HepG2 (cell line): ENCODE data around the gene FBF1. TPM values are rescaled to one million over a fixed set of nuclear protein-coding genes. Genes with fewer than 3 reads are reported as not detected.
A peak's percentile ranks its signal among the peaks of the same experiment; 100 is the strongest.

Source experiments
- ATAC-seq: fragments of 200-7000 bp; cut with Tn5 transposase; 3 replicates; pipeline ENCODE4 v1.9.1; 2020; ENCODE audit warnings: mild to moderate bottlenecking, moderate library complexity
- BruUV-seq: library from RNA; stranded (reverse); fragments of 400-500 nt; replicated peaks from 2 replicates; lab custom pipeline; 2021; lab: Mats Ljungman, UMichigan
- CTCF ChIA-PET: fragments of 300-600 bp; formaldehyde crosslinking; extraction: SDS; loops from one replicate; lab custom pipeline; 2021; ENCODE audit warnings: low total read pairs, inconsistent platforms, low intra/inter-chr PET ratio; lab: Yijun Ruan, JAX
- POLR2A ChIA-PET: fragments of 350-600 bp; sonication (Branson Sonifier 250); formaldehyde crosslinking; loops from one replicate; lab custom pipeline; 2020; ENCODE audit warnings: antibody characterized with exemption, inconsistent platforms; lab: Yijun Ruan, JAX
- DNase-seq: peaks from one replicate; pipeline ENCODE4 v3.0.0-alpha.2; 2015; ENCODE audit warnings: low spot score
- FAIRE-seq: peaks from 3 replicates; lab custom pipeline; 2011; peaks lifted over from hg19 to GRCh38; lab: Jason Lieb, UNC
- H2AFZ ChIP-seq: one replicate; pipeline ENCODE4 v1.6.1; 2011; ENCODE audit warnings: low read length, inconsistent platforms
- H3K27ac ChIP-seq: fragments of 300-600 bp; 3 replicates; pipeline ENCODE4 v1.8.0; 2011; ENCODE audit warnings: mixed run types, mild to moderate bottlenecking, mixed read lengths, low read length, inconsistent platforms; ENCODE audit not compliant: insufficient read depth; ENCODE audit errors: extremely low read length
- H3K27me3 ChIP-seq, 2 experiments: fragments of 200-600 bp in 1 of 2; 2 replicates in 1 of 2; 3 replicates in 1 of 2; pipeline versions ENCODE4 v1.6.0 to v1.8.0; 2011; ENCODE audit warnings: low read length in 2 of 2, mild to moderate bottlenecking in 2 of 2, moderate library complexity in 2 of 2, inconsistent platforms in 1 of 2; ENCODE audit not compliant: insufficient read depth in 2 of 2, control insufficient read depth in 1 of 2
- H3K36me3 ChIP-seq, 2 experiments: fragments of 200-600 bp in 1 of 2; replicated peaks in 1 of 2; 2 replicates in 1 of 2; 3 replicates in 1 of 2; pipeline versions ENCODE4 v1.5.1 to v1.8.0; 2011; ENCODE audit warnings: low read length in 2 of 2, inconsistent platforms in 1 of 2; ENCODE audit not compliant: insufficient read depth in 2 of 2, control insufficient read depth in 1 of 2
- H3K4me1 ChIP-seq: 2 replicates; pipeline ENCODE4 v1.5.1; 2012; ENCODE audit warnings: low read length, inconsistent platforms; ENCODE audit not compliant: insufficient read depth
- H3K4me2 ChIP-seq: 2 replicates; pipeline ENCODE4 v1.6.0; 2011; ENCODE audit warnings: low read depth, low read length, inconsistent platforms
- H3K4me3 ChIP-seq, 3 experiments: fragments of 200-600 bp in 1 of 3; sonication (generic), shearing (Covaris generic) in 1 of 3; replicated peaks in 1 of 3; 2 replicates each; pipeline ENCODE4 v1.5.1; 2011 to 2016; ENCODE audit warnings: low read length in 3 of 3, inconsistent platforms in 2 of 3, low read depth in 2 of 3, mild to moderate bottlenecking in 2 of 3, control low read depth in 1 of 3, mixed read lengths in 1 of 3; ENCODE audit not compliant: insufficient read depth in 1 of 3
- H3K79me2 ChIP-seq: one replicate; pipeline ENCODE4 v1.6.1; 2011; ENCODE audit warnings: low read length, inconsistent platforms; ENCODE audit not compliant: insufficient read depth
- H3K9ac ChIP-seq: 2 replicates; pipeline ENCODE4 v1.6.0; 2011; ENCODE audit warnings: mild to moderate bottlenecking, low read depth, low read length, inconsistent platforms; ENCODE audit not compliant: insufficient read depth
- H3K9me3 ChIP-seq: 2 replicates; pipeline ENCODE4 v1.5.1; 2012; ENCODE audit warnings: mild to moderate bottlenecking, low read length
- H4K20me1 ChIP-seq: 2 replicates; pipeline ENCODE4 v1.6.0; 2011; ENCODE audit warnings: inconsistent platforms, mild to moderate bottlenecking, low read length, moderate library complexity; ENCODE audit not compliant: insufficient read depth
- ARID2 ChIP-seq: sonication (generic); formaldehyde crosslinking; IDR thresholded peaks from 2 replicates; pipeline ENCODE4 v1.8.1; 2022; ENCODE audit warnings: mild to moderate bottlenecking, missing genetic modification reagents, borderline replicate concordance
- ATAD3A ChIP-seq: sonication (generic); formaldehyde crosslinking; IDR thresholded peaks from 2 replicates; pipeline ENCODE4 v1.4.0; 2020; ENCODE audit warnings: missing genetic modification reagents
- ATF7-NPFF ChIP-seq: sonication (generic); formaldehyde crosslinking; IDR thresholded peaks from 2 replicates; pipeline ENCODE4 v1.8.1; 2023; ENCODE audit warnings: mild to moderate bottlenecking, low read depth, missing genetic modification reagents, moderate library complexity
- HES4 ChIP-seq: sonication (generic); formaldehyde crosslinking; IDR thresholded peaks from 2 replicates; pipeline ENCODE4 v1.9.0; 2021; ENCODE audit warnings: mild to moderate bottlenecking, missing genetic modification reagents, borderline replicate concordance
- SNAI1 ChIP-seq: sonication (generic); formaldehyde crosslinking; IDR thresholded peaks from 2 replicates; pipeline ENCODE4 v1.5.0; 2020; ENCODE audit warnings: mild to moderate bottlenecking, missing genetic modification reagents, borderline replicate concordance
- ZBTB38 ChIP-seq: sonication (generic); formaldehyde crosslinking; IDR thresholded peaks from 2 replicates; pipeline ENCODE4 v1.5.1; 2020; ENCODE audit warnings: mild to moderate bottlenecking, missing genetic modification reagents
- ZKSCAN1 ChIP-seq: fragments of 150-350 bp; IDR thresholded peaks from 2 replicates; pipeline ENCODE4 v1.6.1; 2014; ENCODE audit warnings: low read length
- ZNF496 ChIP-seq: sonication (generic); formaldehyde crosslinking; IDR thresholded peaks from 2 replicates; pipeline ENCODE4 v1.8.1; 2023; ENCODE audit warnings: mild to moderate bottlenecking, moderate library complexity, missing genetic modification reagents; ENCODE audit not compliant: insufficient replicate concordance
- WGBS: methylation state at CpG from one replicate; pipeline ENCODE4 v1.1.6; 2017; ENCODE audit warnings: low lambda C conversion rate; 5-methylcytosine and 5-hydroxymethylcytosine counted together
- in situ Hi-C: cut with HindIII; loops from 2 replicates; pipeline ENCODE4 v1.10.0; 2017; ENCODE audit warnings: low pct_unique_long_range_greater_than_20kb; ENCODE audit not compliant: extremely low pct_ligation_motif_present
- intact Hi-C: fragments of 100-400 bp; cut with micrococcal nuclease; formaldehyde crosslinking; loops from one replicate; pipeline ENCODE4 v1.10.0; 2022; ENCODE audit not compliant: unreplicated experiment
- polyA plus RNA-seq, 8 experiments: library from polyadenylated mRNA; depleted of rRNA in 3 of 8; stranded (reverse) in 7 of 8; unstranded in 1 of 8; fragments of >200 nt; fragmentation: Illumina TruSeq in 4 of 8; extraction: Trizol in 4 of 8; gene quantifications; 2 replicates each; pipeline versions ENCODE4 v1.2.1 to v1.2.3, GENCODE V29; 2011 to 2016; ENCODE audit warnings: low read depth in 4 of 8, missing spikeins in 1 of 8, mixed read lengths in 1 of 8; ENCODE audit not compliant: insufficient read depth in 1 of 8
- total RNA-seq, 5 experiments: library from RNA; depleted of rRNA; stranded (reverse); fragments of >200 nt; fragmentation: Illumina TruSeq; extraction: Trizol; gene quantifications; 2 replicates each; pipeline ENCODE4 v1.2.3, GENCODE V29; 2016; ENCODE audit warnings: low read depth in 1 of 5
- TF ChIP-seq, protein P1 (sequence below): sonication (generic); formaldehyde crosslinking; IDR thresholded peaks from 2 replicates; pipeline ENCODE4 v1.4.0; 2020; ENCODE audit warnings: mild to moderate bottlenecking, low read depth, missing genetic modification reagents
- TF ChIP-seq, protein P2 (sequence below): sonication (generic); formaldehyde crosslinking; IDR thresholded peaks from 2 replicates; pipeline ENCODE4 v1.5.0; 2020; ENCODE audit warnings: missing genetic modification reagents
- TF ChIP-seq, protein P3 (sequence below): sonication (generic); formaldehyde crosslinking; IDR thresholded peaks from 2 replicates; pipeline ENCODE4 v1.4.0; 2020; ENCODE audit warnings: missing genetic modification reagents

Gene FBF1
- total and polyA plus RNA-seq, 2 of the 13 experiments (the other 11 are each of a cell fraction or from before 2014, with no cell fraction given): 2.4 to 8.1 TPM

DNA sequence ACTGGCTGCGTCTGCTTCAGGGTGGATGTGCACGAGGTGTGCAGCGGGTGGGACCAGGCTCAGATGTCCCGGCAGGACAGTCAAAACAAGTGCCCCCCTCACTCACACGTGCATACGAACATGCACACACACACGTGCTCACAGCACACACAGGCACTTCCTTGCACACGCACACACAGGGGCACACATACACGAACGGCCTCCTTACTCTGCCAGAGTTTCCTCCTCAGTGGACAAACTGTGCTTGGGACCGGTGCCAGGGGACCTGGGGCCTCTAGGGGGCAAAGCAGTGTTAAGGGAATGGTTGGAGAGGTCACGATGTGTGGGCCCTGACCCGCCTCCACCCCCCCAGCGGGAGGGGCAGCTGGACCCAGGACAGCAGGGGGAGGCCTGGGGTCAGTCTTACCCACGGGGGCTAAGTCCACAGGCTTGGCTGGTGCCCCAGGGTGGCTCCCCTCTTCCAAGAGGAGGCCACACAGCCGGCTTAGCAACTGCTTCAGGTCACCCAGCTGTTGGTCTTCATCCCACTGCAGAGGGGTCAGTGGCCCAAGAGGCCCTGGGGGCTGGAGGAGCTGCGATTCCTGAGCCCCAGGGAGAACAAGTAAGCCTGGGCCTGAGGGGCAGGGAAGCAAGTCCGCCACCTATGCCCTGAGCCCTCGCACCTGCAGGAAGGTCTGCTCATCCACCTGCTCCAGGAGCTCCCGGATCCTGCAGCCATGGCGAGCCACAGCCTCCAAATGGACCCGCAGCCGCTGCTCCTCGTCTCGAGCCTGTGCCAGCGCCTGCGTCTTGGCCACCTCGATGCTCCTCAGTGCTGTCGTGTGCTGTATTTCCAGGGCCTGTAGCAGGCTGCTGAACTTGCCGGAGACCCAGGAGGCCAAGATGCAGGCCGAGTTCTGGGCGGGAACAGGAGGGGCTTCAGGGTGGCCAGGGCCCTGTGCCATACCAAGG is 49.0 kb downstream of the FBF1 start:
- BruUV-seq: no TSS peak
- CTCF ChIA-PET: interaction anchor here (1.5 kb wide), 1 partner anchor 15 kb away, joined by 4 read pairs; no protein-coding TSS in a partner anchor
- FAIRE-seq: peak; percentile 57
- ATAC-seq: peak; percentile 21
- Histone ChIP-seq H3K9ac (peak overlapping the region; percentile 71), H3K4me3 (peak overlapping the region; percentile 26 to 83 (median 51); a peak in 5 of 6 replicates), H3K36me3 (no peaks in the 10 kb centered on the region), H3K27me3 (no peaks in the 10 kb centered on the region), H3K27ac (peak overlapping the region; percentile 64), H3K79me2 (peaks cover 10% of the 10 kb centered on the region), H2AFZ (no peak overlapping the region), H4K20me1 (no peaks in the 10 kb centered on the region), H3K9me3 (no peaks in the 10 kb centered on the region), H3K4me1 (peaks cover 61% of the 10 kb centered on the region), H3K4me2 (peak overlapping the region; percentile 91)
- WGBS: 13% methylated on average over 20 of the region's 32 CpGs
- POLR2A ChIA-PET: interaction anchor here (0.9 to 12.9 kb wide), 13 partner anchors 9 to 493 kb away, joined by 3 to 423 read pairs (median 14); partner anchors contain the start of genes MRPL38, SPHK1, TRIM47 and UNC13D
- intact Hi-C loops (loop anchor here (1.0 to 5.0 kb wide), 2 partner anchors 16 to 35 kb away; partner anchors contain the start of gene WBP2), in situ Hi-C loops (no loop called here)
- peak; percentile 66 for DNase-seq
- TF ChIP-seq ATF7-NPFF (CRISPR knock-in tag) (peak; percentile 36; the same call in 1 of the 2 replicates), ZBTB38 (CRISPR knock-in tag) (peak; percentile 92), ZNF496 (CRISPR knock-in tag) (no peak), ATAD3A (CRISPR knock-in tag) (no peak), ZKSCAN1 (no peak), HES4 (CRISPR knock-in tag) (no peak; the same call in 1 of the 2 replicates), SNAI1 (CRISPR knock-in tag) (0 out of 2 replicates have a peak, but pooled peaks have one; percentile 71), ARID2 (CRISPR knock-in tag) (peak; percentile 94; the same call in 1 of the 2 replicates)
- TF ChIP-seq, protein P1, sequence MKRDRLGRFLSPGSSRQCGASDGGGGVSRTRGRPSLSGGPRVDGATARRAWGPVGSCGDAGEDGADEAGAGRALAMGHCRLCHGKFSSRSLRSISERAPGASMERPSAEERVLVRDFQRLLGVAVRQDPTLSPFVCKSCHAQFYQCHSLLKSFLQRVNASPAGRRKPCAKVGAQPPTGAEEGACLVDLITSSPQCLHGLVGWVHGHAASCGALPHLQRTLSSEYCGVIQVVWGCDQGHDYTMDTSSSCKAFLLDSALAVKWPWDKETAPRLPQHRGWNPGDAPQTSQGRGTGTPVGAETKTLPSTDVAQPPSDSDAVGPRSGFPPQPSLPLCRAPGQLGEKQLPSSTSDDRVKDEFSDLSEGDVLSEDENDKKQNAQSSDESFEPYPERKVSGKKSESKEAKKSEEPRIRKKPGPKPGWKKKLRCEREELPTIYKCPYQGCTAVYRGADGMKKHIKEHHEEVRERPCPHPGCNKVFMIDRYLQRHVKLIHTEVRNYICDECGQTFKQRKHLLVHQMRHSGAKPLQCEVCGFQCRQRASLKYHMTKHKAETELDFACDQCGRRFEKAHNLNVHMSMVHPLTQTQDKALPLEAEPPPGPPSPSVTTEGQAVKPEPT (CRISPR knock-in tag): no peak; the same call in 1 of the 2 replicates
- TF ChIP-seq, protein P2, sequence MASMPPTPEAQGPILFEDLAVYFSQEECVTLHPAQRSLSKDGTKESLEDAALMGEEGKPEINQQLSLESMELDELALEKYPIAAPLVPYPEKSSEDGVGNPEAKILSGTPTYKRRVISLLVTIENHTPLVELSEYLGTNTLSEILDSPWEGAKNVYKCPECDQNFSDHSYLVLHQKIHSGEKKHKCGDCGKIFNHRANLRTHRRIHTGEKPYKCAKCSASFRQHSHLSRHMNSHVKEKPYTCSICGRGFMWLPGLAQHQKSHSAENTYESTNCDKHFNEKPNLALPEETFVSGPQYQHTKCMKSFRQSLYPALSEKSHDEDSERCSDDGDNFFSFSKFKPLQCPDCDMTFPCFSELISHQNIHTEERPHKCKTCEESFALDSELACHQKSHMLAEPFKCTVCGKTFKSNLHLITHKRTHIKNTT (CRISPR knock-in tag): no peak
- TF ChIP-seq, protein P3, sequence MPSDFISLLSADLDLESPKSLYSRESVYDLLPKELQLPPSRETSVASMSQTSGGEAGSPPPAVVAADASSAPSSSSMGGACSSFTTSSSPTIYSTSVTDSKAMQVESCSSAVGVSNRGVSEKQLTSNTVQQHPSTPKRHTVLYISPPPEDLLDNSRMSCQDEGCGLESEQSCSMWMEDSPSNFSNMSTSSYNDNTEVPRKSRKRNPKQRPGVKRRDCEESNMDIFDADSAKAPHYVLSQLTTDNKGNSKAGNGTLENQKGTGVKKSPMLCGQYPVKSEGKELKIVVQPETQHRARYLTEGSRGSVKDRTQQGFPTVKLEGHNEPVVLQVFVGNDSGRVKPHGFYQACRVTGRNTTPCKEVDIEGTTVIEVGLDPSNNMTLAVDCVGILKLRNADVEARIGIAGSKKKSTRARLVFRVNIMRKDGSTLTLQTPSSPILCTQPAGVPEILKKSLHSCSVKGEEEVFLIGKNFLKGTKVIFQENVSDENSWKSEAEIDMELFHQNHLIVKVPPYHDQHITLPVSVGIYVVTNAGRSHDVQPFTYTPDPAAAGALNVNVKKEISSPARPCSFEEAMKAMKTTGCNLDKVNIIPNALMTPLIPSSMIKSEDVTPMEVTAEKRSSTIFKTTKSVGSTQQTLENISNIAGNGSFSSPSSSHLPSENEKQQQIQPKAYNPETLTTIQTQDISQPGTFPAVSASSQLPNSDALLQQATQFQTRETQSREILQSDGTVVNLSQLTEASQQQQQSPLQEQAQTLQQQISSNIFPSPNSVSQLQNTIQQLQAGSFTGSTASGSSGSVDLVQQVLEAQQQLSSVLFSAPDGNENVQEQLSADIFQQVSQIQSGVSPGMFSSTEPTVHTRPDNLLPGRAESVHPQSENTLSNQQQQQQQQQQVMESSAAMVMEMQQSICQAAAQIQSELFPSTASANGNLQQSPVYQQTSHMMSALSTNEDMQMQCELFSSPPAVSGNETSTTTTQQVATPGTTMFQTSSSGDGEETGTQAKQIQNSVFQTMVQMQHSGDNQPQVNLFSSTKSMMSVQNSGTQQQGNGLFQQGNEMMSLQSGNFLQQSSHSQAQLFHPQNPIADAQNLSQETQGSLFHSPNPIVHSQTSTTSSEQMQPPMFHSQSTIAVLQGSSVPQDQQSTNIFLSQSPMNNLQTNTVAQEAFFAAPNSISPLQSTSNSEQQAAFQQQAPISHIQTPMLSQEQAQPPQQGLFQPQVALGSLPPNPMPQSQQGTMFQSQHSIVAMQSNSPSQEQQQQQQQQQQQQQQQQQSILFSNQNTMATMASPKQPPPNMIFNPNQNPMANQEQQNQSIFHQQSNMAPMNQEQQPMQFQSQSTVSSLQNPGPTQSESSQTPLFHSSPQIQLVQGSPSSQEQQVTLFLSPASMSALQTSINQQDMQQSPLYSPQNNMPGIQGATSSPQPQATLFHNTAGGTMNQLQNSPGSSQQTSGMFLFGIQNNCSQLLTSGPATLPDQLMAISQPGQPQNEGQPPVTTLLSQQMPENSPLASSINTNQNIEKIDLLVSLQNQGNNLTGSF (CRISPR knock-in tag): no peak
